ENCODE measurements around the gene TCL1A.

TCL1A gene

GRCh38 chr14:95681153-95681552 is 32.8 kb downstream of the TCL1A start:
- Histone ChIP-seq H3K9me3 (no peaks in the 10 kb centered on the region), H3K4me1 (ENCODE audit: control insufficient read depth in 1 of 2, insufficient read depth in 1 of 2, low read depth in 1 of 2, low read length in 1 of 2) (no peaks in the 10 kb centered on the region), H3K36me3 (no peaks in the 10 kb centered on the region), H3K27me3 (no peaks in the 10 kb centered on the region), H3K4me3 (ENCODE audit: low read depth in 1 of 2, low read length in 1 of 2) (no peak overlapping the region), H3K27ac (no peak overlapping the region)
- TF ChIP-seq, protein P1, sequence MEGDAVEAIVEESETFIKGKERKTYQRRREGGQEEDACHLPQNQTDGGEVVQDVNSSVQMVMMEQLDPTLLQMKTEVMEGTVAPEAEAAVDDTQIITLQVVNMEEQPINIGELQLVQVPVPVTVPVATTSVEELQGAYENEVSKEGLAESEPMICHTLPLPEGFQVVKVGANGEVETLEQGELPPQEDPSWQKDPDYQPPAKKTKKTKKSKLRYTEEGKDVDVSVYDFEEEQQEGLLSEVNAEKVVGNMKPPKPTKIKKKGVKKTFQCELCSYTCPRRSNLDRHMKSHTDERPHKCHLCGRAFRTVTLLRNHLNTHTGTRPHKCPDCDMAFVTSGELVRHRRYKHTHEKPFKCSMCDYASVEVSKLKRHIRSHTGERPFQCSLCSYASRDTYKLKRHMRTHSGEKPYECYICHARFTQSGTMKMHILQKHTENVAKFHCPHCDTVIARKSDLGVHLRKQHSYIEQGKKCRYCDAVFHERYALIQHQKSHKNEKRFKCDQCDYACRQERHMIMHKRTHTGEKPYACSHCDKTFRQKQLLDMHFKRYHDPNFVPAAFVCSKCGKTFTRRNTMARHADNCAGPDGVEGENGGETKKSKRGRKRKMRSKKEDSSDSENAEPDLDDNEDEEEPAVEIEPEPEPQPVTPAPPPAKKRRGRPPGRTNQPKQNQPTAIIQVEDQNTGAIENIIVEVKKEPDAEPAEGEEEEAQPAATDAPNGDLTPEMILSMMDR (IDR thresholded peaks at IDR 0.05), result no peak

DNA sequence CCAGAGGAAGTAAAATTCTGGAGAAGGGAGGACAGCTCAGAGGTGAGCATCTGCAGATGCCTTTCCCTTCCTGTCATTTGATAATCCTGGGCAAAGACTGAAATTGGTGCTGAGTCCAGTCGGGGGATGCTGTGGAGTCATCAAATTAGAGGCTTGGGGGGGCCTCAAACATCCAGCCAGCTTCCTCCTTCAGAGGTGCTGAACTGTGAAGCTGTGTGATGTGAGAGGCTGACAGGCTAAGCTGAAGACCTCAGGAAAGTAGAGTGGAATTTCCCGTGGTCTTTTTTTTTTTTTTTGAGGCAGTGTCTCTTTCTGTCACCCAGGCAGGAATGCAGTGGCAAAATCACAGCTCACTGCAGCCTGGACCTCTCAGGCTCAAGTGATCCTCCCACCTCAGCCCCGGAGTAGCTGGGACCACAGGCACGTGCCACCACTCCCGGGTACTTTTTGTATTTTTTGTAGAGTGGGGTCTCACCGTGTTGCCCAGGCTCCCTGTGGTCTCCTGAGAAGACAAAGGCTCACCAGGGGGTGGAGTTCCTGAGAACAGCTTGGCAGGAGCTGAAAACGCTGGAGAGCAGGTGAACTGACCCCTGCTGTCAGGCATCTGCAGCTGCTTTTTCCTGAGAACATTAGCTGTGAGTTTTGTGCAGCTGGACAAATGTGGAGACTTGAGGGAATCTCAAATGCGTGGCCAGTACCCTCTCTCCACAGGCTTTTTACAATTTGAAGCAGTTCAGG is 33.8 kb downstream of the TCL1A start:
- H3K27me3 ChIP-seq, result no peaks in the 10 kb centered on the region
- no peaks in the 10 kb centered on the region for H3K4me1 ChIP-seq (ENCODE audit: control insufficient read depth in 1 of 2, insufficient read depth in 1 of 2, low read depth in 1 of 2, low read length in 1 of 2)
- TF ChIP-seq, protein P1 (IDR thresholded peaks at IDR 0.05), result no peak
- no peak overlapping the region for H3K4me3 ChIP-seq (ENCODE audit: low read depth in 1 of 2, low read length in 1 of 2)
- no peaks in the 10 kb centered on the region for H3K9me3 ChIP-seq
- H3K36me3 ChIP-seq, result no peaks in the 10 kb centered on the region
- no peak overlapping the region for H3K27ac ChIP-seq

- no peak overlapping the region for H3K27ac ChIP-seq
- H3K4me1 ChIP-seq (ENCODE audit: control insufficient read depth in 1 of 2, insufficient read depth in 1 of 2, low read depth in 1 of 2, low read length in 1 of 2), result no peaks in the 10 kb centered on the region
- no peaks in the 10 kb centered on the region for H3K9me3 ChIP-seq
- TF ChIP-seq, protein P1 (IDR thresholded peaks at IDR 0.05), result no peak
- no peak overlapping the region for H3K4me3 ChIP-seq (ENCODE audit: low read depth in 1 of 2, low read length in 1 of 2)
- H3K36me3 ChIP-seq, result no peaks in the 10 kb centered on the region
- H3K27me3 ChIP-seq, result no peaks in the 10 kb centered on the region
Measured at GRCh38 chr14:95679148-95679815, 34.6 kb downstream of the TCL1A start.

- Histone ChIP-seq H3K4me1 (ENCODE audit: control insufficient read depth in 1 of 2, insufficient read depth in 1 of 2, low read depth in 1 of 2, low read length in 1 of 2) (no peaks in the 10 kb centered on the region), H3K27ac (no peak overlapping the region), H3K4me3 (ENCODE audit: low read depth in 1 of 2, low read length in 1 of 2) (no peak overlapping the region), H3K27me3 (no peaks in the 10 kb centered on the region), H3K36me3 (no peaks in the 10 kb centered on the region), H3K9me3 (no peaks in the 10 kb centered on the region)
- TF ChIP-seq, protein P1 (IDR thresholded peaks at IDR 0.05), result no peak
Measured at GRCh38 chr14:95677179-95677835, 36.6 kb downstream of the TCL1A start.

- H3K4me3 ChIP-seq (ENCODE audit: low read depth in 1 of 2, low read length in 1 of 2), result no peak overlapping the region
- no peak overlapping the region for H3K27ac ChIP-seq
- TF ChIP-seq, protein P1 (IDR thresholded peaks at IDR 0.05), result no peak
- H3K36me3 ChIP-seq, result no peaks in the 10 kb centered on the region
- H3K27me3 ChIP-seq, result no peaks in the 10 kb centered on the region
- H3K9me3 ChIP-seq, result no peaks in the 10 kb centered on the region
- H3K4me1 ChIP-seq (ENCODE audit: control insufficient read depth in 1 of 2, insufficient read depth in 1 of 2, low read depth in 1 of 2, low read length in 1 of 2), result no peaks in the 10 kb centered on the region
Measured at GRCh38 chr14:95675486-95675885, 38.4 kb downstream of the TCL1A start.
